ENCODE results near the gene ERC1.

DNA sequence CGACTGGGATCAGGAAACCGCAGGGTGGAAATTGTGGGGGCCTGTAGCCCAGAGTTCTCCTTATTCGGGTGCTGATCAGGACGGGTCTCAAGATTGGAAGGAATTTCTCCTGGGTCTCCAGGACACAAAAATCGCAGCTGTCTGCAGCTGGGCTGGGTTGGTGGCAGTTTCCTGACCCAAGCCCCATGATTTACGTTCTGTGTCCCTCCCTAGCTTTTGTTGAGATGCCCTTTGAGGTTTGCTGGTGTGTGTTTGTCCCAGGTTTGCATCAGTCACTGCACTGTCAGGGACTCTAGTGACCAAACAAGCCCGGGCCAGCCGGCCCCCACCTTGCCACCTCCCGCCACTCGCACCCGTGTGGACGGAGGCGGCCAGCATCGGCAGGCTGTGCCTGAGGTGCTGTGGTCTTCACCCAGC is 513.9 kb downstream of the ERC1 start:
- TF ChIP-seq CTCF (conservative IDR thresholded peaks at IDR 0.05 in 1 of 2, IDR thresholded peaks at IDR 0.05 in 1 of 2; ENCODE audit: low read depth in 1 of 2, low read length in 2 of 2) (no peak), EZH2 (IDR thresholded peaks at IDR 0.05; ENCODE audit: low read length, missing control alignments) (no peak)
